IPS-15b (cell line): ENCODE measurements around the gene LIPH.
A peak's percentile ranks its signal among the peaks of the same experiment; 100 is the strongest.
"Not testable (repeated sequence)": the region's sequence is repeated elsewhere in the genome, so short reads cannot be mapped to it uniquely, and the experiment has no call there.

Experiments
- H3K27me3 ChIP-seq: one replicate; pipeline ENCODE4 v1.6.1; 2013; ENCODE audit warnings: low read length; ENCODE audit not compliant: control insufficient read depth, insufficient read depth
- H3K36me3 ChIP-seq: one replicate; pipeline ENCODE4 v1.6.1; 2013; ENCODE audit warnings: low read length; ENCODE audit not compliant: control insufficient read depth, insufficient read depth
- H3K4me1 ChIP-seq: one replicate; pipeline ENCODE4 v1.6.1; 2013; ENCODE audit warnings: mild to moderate bottlenecking, low read length; ENCODE audit not compliant: control insufficient read depth, insufficient read depth
- H3K4me3 ChIP-seq: one replicate; pipeline ENCODE4 v1.5.1; 2013; ENCODE audit warnings: low read depth, low read length
- H3K9ac ChIP-seq: one replicate; pipeline ENCODE4 v1.6.1; 2013; ENCODE audit warnings: low read depth, mild to moderate bottlenecking, low read length
- H3K9me3 ChIP-seq: one replicate; pipeline ENCODE4 v1.6.1; 2013; ENCODE audit warnings: mild to moderate bottlenecking, low read length; ENCODE audit not compliant: control insufficient read depth, insufficient read depth

Gene LIPH

DNA sequence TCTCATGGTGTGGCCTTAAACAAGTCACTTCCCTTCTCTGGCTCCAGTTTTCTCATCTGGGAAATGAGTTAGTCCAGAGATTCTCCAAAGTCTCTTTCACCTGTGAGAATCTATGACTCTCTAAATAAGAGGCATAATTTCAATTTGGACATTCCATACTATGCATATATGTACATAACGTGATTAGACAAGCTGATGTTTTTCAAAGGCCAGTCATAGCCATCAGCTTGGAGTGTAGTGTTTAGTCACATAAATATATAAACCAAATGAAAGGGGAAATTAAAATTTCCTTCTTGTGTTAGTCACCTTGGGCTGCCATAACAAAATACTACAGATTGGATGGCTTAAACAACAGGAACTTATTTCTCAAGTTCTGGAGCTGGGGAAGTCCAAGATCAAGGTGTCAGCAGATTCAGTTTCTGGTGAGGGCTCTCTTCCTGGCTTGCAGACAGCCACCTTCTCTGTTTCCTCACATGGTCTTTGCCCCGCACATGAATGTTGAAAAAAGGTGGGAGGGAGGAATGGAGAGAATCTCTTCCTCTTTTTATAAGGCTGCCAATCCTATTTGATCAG, 72.9 kb downstream of the LIPH start:
- no peaks in the 10 kb centered on the region for H3K4me1 ChIP-seq
- H3K4me3 ChIP-seq: no peak overlapping the region
- peaks cover 3% of the 10 kb centered on the region for H3K36me3 ChIP-seq
- H3K9me3 ChIP-seq: no peaks in the 10 kb centered on the region
- no peak overlapping the region for H3K9ac ChIP-seq
- H3K27me3 ChIP-seq: no peaks in the 10 kb centered on the region

- Histone ChIP-seq H3K36me3 (no peaks in the 10 kb centered on the region), H3K4me3 (no peak overlapping the region), H3K9ac (no peak overlapping the region), H3K9me3 (no peaks in the 10 kb centered on the region), H3K27me3 (no peaks in the 10 kb centered on the region), H3K4me1 (no peaks in the 10 kb centered on the region)
Measured at GRCh38 chr3:185477316-185477715, 75.1 kb downstream of the LIPH start.

DNA sequence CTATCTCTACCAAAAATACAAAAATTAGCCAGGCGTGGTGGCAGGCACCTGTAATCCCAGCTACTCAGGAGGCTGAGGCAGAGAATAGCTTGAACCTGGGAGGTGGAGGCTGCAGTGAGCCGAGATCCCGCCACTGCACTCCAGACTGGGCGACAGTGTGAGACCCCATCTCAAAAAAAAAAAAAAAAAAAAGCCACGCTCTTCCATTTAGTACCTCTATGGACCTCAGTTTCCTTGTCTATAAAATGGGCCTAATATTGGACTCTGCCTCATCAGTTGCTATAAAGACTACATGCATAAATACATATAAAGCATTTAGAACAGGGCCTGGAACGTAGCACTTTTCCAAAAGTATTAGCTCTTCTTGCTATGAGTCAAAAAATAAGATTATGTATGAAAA, 77.5 kb downstream of the LIPH start:
- not testable (repeated sequence) for H3K36me3 ChIP-seq, H3K9me3 ChIP-seq, H3K9ac ChIP-seq, H3K4me3 ChIP-seq, H3K27me3 ChIP-seq, H3K4me1 ChIP-seq

DNA sequence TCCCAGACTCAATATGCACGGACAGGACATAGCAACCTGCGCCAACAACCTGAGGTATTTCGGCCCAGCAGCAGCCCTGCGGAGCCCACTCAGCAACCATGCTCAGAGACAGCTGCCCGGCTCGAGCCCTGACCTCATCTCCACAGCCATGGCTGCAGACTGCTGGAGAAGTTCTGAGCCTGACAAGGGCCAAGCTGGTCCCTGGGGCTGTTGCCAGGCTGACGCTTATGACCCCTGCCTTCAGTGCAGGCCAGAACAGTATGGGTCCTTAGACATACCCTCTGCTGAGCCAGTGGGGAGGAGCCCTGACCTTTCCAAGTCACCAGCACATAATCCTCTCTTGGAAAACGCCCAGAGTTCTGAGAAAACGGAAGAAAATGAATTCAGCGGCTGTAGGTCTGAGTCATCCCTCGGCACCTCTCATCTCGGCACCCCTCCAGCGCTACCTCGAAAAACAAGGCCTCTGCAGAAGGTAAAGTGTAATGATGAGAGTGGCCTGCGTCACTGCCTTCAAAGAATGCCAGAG, 79.0 kb downstream of the LIPH start:
- no peaks in the 10 kb centered on the region for H3K9me3 ChIP-seq
- H3K36me3 ChIP-seq: no peaks in the 10 kb centered on the region
- H3K4me3 ChIP-seq: no peak overlapping the region
- peaks cover 7% of the 10 kb centered on the region for H3K4me1 ChIP-seq
- no peaks in the 10 kb centered on the region for H3K27me3 ChIP-seq
- H3K9ac ChIP-seq: no peak overlapping the region

DNA sequence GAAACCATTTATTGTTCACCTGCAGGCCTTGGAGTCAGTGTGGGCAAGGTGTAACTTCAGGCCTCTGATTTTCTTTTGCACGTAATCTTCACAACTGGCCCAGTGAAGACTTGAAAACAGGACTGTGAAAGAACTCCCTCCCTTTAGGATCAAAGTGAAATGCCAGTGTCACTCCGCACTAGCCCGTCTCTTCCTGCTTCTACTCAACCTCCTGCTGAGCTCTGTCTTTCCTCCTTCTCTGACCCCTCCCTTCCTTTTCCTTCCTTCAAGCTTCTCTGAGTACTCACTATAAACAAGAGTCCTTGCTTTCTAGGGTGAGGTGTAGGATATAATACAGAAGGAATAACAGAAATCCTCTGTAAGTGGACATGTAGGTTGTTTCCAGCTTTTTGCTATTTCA, 82.1 kb downstream of the LIPH start:
- peak overlapping the region; percentile 19 for H3K4me3 ChIP-seq
- H3K36me3 ChIP-seq: no peaks in the 10 kb centered on the region
- no peaks in the 10 kb centered on the region for H3K9me3 ChIP-seq
- no peaks in the 10 kb centered on the region for H3K27me3 ChIP-seq
- H3K9ac ChIP-seq: no peak overlapping the region
- H3K4me1 ChIP-seq: peaks cover 7% of the 10 kb centered on the region

DNA sequence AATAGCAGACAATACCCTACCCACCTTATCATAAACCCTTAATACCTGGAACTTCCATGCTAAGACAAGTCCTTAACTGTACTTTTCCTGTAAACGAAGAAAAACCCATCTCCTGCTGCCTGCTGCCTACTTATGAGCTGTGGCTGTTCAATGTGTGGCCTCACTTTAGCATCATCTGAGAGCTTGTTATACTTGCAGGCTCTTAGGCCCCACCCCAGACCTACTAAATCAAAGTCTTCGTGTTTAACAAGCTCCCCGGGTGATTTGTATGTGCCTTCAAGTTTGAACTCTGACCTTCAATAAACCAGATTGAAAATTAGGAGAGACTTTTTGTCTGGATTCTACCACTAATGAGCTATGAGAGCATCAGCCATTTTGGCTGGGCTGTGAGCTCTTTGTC, 82.8 kb downstream of the LIPH start:
- no peaks in the 10 kb centered on the region for H3K36me3 ChIP-seq
- H3K27me3 ChIP-seq: no peaks in the 10 kb centered on the region
- peaks cover 7% of the 10 kb centered on the region for H3K4me1 ChIP-seq
- no peaks in the 10 kb centered on the region for H3K9me3 ChIP-seq
- no peak overlapping the region for H3K4me3 ChIP-seq
- no peak overlapping the region for H3K9ac ChIP-seq

DNA sequence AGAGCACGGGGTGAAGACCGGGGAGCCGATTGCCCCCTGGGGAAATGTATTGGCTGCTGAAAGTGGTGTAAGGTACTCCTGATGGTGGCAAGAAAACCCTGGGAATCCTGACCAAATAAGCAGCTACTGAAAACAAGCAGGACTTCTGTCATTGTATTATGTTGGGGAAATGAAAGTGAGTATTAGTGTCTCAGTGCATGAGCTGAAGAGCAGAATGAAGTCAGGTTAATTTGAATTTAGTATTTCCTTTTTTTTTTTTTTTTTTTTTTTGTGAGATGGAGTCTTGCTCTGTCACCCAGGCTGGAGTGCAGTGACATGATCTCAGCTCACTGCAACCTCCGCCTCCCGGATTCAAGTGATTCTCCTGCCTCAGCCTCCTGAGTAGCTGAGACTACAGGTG, 86.3 kb downstream of the LIPH start:
- H3K4me1 ChIP-seq, H3K36me3 ChIP-seq, H3K9me3 ChIP-seq, H3K9ac ChIP-seq, H3K27me3 ChIP-seq, H3K4me3 ChIP-seq: not testable (repeated sequence)

DNA sequence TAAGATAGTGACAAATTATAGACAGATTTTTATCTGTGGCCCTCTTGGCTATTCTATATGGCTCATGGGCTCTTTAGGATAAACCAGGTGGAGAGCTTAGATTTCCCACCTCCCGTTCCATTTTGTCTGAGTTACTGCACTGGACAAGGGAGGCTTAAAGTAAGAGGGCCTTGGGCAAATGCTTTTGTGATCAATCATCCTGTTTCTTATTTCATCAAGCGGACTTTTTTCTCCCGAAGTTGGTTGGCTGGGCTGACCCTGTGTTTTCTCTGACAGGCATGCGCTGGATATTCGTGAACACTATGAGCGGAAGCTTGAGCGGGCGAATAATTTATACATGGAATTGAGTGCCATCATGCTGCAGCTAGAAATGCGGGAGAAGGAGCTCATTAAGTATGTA, 86.9 kb downstream of the LIPH start:
- Histone ChIP-seq H3K4me1 (peaks cover 5% of the 10 kb centered on the region), H3K9me3 (no peaks in the 10 kb centered on the region), H3K4me3 (no peak overlapping the region), H3K27me3 (no peaks in the 10 kb centered on the region), H3K36me3 (no peaks in the 10 kb centered on the region), H3K9ac (no peak overlapping the region)

- Histone ChIP-seq H3K36me3 (no peaks in the 10 kb centered on the region), H3K4me3 (no peak overlapping the region), H3K4me1 (no peaks in the 10 kb centered on the region), H3K9ac (no peak overlapping the region), H3K9me3 (no peaks in the 10 kb centered on the region), H3K27me3 (no peaks in the 10 kb centered on the region)
Measured at GRCh38 chr3:185460719-185461350, 91.6 kb downstream of the LIPH start.

- no peak overlapping the region for H3K9ac ChIP-seq
Measured at GRCh38 chr3:185460309-185460708, 92.1 kb downstream of the LIPH start.

GRCh38 chr3:185457376-185457775, 95.0 kb downstream of the LIPH start:
- no peak overlapping the region for H3K9ac ChIP-seq
- H3K27me3 ChIP-seq: no peaks in the 10 kb centered on the region
- no peaks in the 10 kb centered on the region for H3K4me1 ChIP-seq
- H3K9me3 ChIP-seq: no peaks in the 10 kb centered on the region
- no peaks in the 10 kb centered on the region for H3K36me3 ChIP-seq
- H3K4me3 ChIP-seq: no peak overlapping the region

More at GRCh38 chr3:185460309-185460708, 92.1 kb downstream of the LIPH start:
- Histone ChIP-seq H3K4me1 (no peaks in the 10 kb centered on the region), H3K36me3 (no peaks in the 10 kb centered on the region), H3K9me3 (no peaks in the 10 kb centered on the region), H3K4me3 (no peak overlapping the region), H3K27me3 (no peaks in the 10 kb centered on the region)
